ENCODE results near the gene FHIT.

The FHIT gene

GRCh38 chr3:60979461-60980341 lies 271.6 kb downstream of the FHIT start:
- no peak for DNase-seq

- no peak for DNase-seq
Measured at GRCh38 chr3:60973321-60973720, 277.9 kb downstream of the FHIT start.

GRCh38 chr3:60972599-60972998 lies 278.7 kb downstream of the FHIT start:
- DNase-seq, result no peak

- DNase-seq, result no peak
Measured at GRCh38 chr3:60970850-60971249, 280.4 kb downstream of the FHIT start.

GRCh38 chr3:60967141-60967540 lies 284.1 kb downstream of the FHIT start:
- no peak for DNase-seq

- no peak for DNase-seq
Measured at GRCh38 chr3:60957541-60957940, 293.7 kb downstream of the FHIT start.

- no peak for DNase-seq
Measured at GRCh38 chr3:60956729-60957128, 294.5 kb downstream of the FHIT start.

- DNase-seq, result no peak
Measured at GRCh38 chr3:60955034-60955433, 296.2 kb downstream of the FHIT start.

GRCh38 chr3:60954048-60954447 lies 297.2 kb downstream of the FHIT start:
- no peak for DNase-seq

- DNase-seq, result no peak
Measured at GRCh38 chr3:60953351-60953750, 297.9 kb downstream of the FHIT start.

GRCh38 chr3:60952055-60952454 lies 299.2 kb downstream of the FHIT start:
- DNase-seq, result no peak

GRCh38 chr3:60949146-60949545 lies 302.1 kb downstream of the FHIT start:
- DNase-seq, result no peak

GRCh38 chr3:60948488-60948887 lies 302.8 kb downstream of the FHIT start:
- no peak for DNase-seq

- no peak for DNase-seq
Measured at GRCh38 chr3:60935709-60936108, 315.5 kb downstream of the FHIT start.

- DNase-seq, result no peak
Measured at GRCh38 chr3:60933824-60934223, 317.4 kb downstream of the FHIT start.

- DNase-seq, result no peak
Measured at GRCh38 chr3:60932643-60933042, 318.6 kb downstream of the FHIT start.

GRCh38 chr3:60932170-60932569 lies 319.1 kb downstream of the FHIT start:
- DNase-seq, result no peak

- no peak for DNase-seq
Measured at GRCh38 chr3:60931452-60931851, 319.8 kb downstream of the FHIT start.

GRCh38 chr3:60920519-60920918 lies 330.7 kb downstream of the FHIT start:
- no peak for DNase-seq

GRCh38 chr3:60919296-60919695 lies 332.0 kb downstream of the FHIT start:
- DNase-seq, result no peak

- no peak for DNase-seq
Measured at GRCh38 chr3:60917141-60917540, 334.1 kb downstream of the FHIT start.

- DNase-seq, result no peak
Measured at GRCh38 chr3:60916546-60916945, 334.7 kb downstream of the FHIT start.

- DNase-seq, result no peak
Measured at GRCh38 chr3:60913474-60913873, 337.8 kb downstream of the FHIT start.

GRCh38 chr3:60912876-60913275 lies 338.4 kb downstream of the FHIT start:
- no peak for DNase-seq

GRCh38 chr3:60912142-60912541 lies 339.1 kb downstream of the FHIT start:
- DNase-seq, result no peak

Measured in activated CD4-positive, alpha-beta T cell treated with anti-CD3 and anti-CD28 coated beads for 4 hours (primary cell).